GM12878 (cell line): ENCODE data around the gene MRRF. TPM values are rescaled to one million over a fixed set of nuclear protein-coding genes. Genes with fewer than 3 reads are reported as not detected.

Experiments used
- ATAC-seq: fragments of 200-7000 bp; cut with Tn5 transposase; 3 replicates; pipeline ENCODE4 v1.9.1; 2020; ENCODE audit warnings: mild to moderate bottlenecking, moderate library complexity
- BruUV-seq: library from RNA; stranded (reverse); fragments of 400-500 nt; replicated peaks from 2 replicates; lab custom pipeline; 2021; lab: Mats Ljungman, UMichigan
- CTCF ChIA-PET: fragments of 300-600 bp; sonication (Branson Sonifier 250); formaldehyde crosslinking; extraction: SDS; loops from one replicate; lab custom pipeline; 2021; ENCODE audit warnings: inconsistent platforms; lab: Yijun Ruan, JAX
- POLR2A ChIA-PET: fragments of 350-600 bp; formaldehyde crosslinking; extraction: SDS; loops from one replicate; lab custom pipeline; 2021; ENCODE audit warnings: inconsistent platforms; lab: Charles Lee
- RAD21 ChIA-PET: fragments of 300-600 bp; sonication (Branson Sonifier 250); formaldehyde crosslinking; loops from one replicate; lab custom pipeline; 2023; ENCODE audit warnings: antibody characterized with exemption; ENCODE audit not compliant: unreplicated experiment; lab: Charles Lee
- SMC1A ChIA-PET: fragments of 300-600 bp; sonication (Branson Sonifier 250); formaldehyde crosslinking; loops from one replicate; lab custom pipeline; 2023; ENCODE audit not compliant: unreplicated experiment, uncharacterized antibody; lab: Charles Lee
- DNase-seq: peaks from one replicate; pipeline ENCODE4 v3.0.0-alpha.2; 2011; ENCODE audit warnings: low read depth, low spot score
- FAIRE-seq: peaks from 3 replicates; lab custom pipeline; 2011; peaks lifted over from hg19 to GRCh38; lab: Jason Lieb, UNC
- H2AFZ ChIP-seq: 2 replicates; pipeline ENCODE4 v1.6.0; 2011; ENCODE audit warnings: low read depth, low read length, control low read depth; ENCODE audit not compliant: control insufficient read depth
- H3K27ac ChIP-seq: 2 replicates; pipeline ENCODE4 v1.5.1; 2011; ENCODE audit warnings: control low read depth; ENCODE audit not compliant: control insufficient read depth, insufficient read depth
- H3K27me3 ChIP-seq, 2 experiments: replicated peaks in 1 of 2; 2 replicates each; pipeline versions ENCODE4 v1.6.0 to v1.6.1; 2011; ENCODE audit warnings: low read length in 1 of 2; ENCODE audit not compliant: control insufficient read depth in 2 of 2, insufficient read depth in 2 of 2
- H3K36me3 ChIP-seq, 2 experiments: 2 replicates each; pipeline ENCODE4 v1.5.1; 2011; ENCODE audit warnings: low read length in 1 of 2; ENCODE audit not compliant: control insufficient read depth in 2 of 2, insufficient read depth in 2 of 2
- H3K4me1 ChIP-seq: 2 replicates; pipeline ENCODE4 v1.6.1; 2011; ENCODE audit warnings: mild to moderate bottlenecking, low read length, moderate library complexity, mixed read lengths; ENCODE audit not compliant: control insufficient read depth, insufficient read depth
- H3K4me2 ChIP-seq: 2 replicates; pipeline ENCODE4 v1.6.0; 2011; ENCODE audit warnings: control low read depth; ENCODE audit not compliant: control insufficient read depth, insufficient read depth
- H3K4me3 ChIP-seq: fragments of 200-600 bp; sonication (generic); 2 replicates; pipeline ENCODE4 v1.5.1; 2016
- H3K79me2 ChIP-seq: 2 replicates; pipeline ENCODE4 v1.6.0; 2011; ENCODE audit warnings: low read length; ENCODE audit not compliant: control insufficient read depth, insufficient read depth
- H3K9ac ChIP-seq: 2 replicates; pipeline ENCODE4 v1.8.0; 2011; ENCODE audit warnings: low read length, control low read depth, mixed read lengths; ENCODE audit not compliant: control insufficient read depth, insufficient read depth
- H3K9me3 ChIP-seq: replicated peaks from 3 replicates; pipeline ENCODE4 v1.5.1; 2011; ENCODE audit warnings: mild to moderate bottlenecking, low read length; ENCODE audit not compliant: control insufficient read depth, insufficient read depth
- H4K20me1 ChIP-seq: 2 replicates; pipeline ENCODE4 v1.6.0; 2011; ENCODE audit not compliant: control insufficient read depth, insufficient read depth
- CREM ChIP-seq: IDR thresholded peaks from 2 replicates; pipeline ENCODE4 v1.6.1; 2014; ENCODE audit warnings: antibody characterized with exemption, low read depth
- EED ChIP-seq: sonication (generic); IDR thresholded peaks from 2 replicates; pipeline ENCODE4 v1.6.1; 2016; ENCODE audit warnings: antibody characterized with exemption, low read depth
- GATAD2B ChIP-seq: fragments of 450-650 bp; conservative IDR thresholded peaks from 2 replicates; pipeline ENCODE4 v1.6.1; 2017; ENCODE audit warnings: low read depth, mild to moderate bottlenecking, moderate library complexity
- YBX1 ChIP-seq: fragments of 450-650 bp; IDR thresholded peaks from 2 replicates; pipeline ENCODE4 v1.6.1; 2016; ENCODE audit warnings: antibody characterized with exemption
- WGBS: methylation state at CpG from one replicate; pipeline ENCODE4 v1.1.6; 2016; ENCODE audit warnings: low lambda C conversion rate; ENCODE audit not compliant: insufficient replicate concordance, insufficient coverage; ENCODE audit errors: missing lambda C conversion rate; 5-methylcytosine and 5-hydroxymethylcytosine counted together
- in situ Hi-C: fragments of 300-500 bp; cut with MboI; formaldehyde crosslinking; loops from 9 replicates; pipeline ENCODE4 v1.14.3; 2018; ENCODE audit warnings: mixed read lengths
- intact Hi-C: fragments of 100-400 bp; cut with micrococcal nuclease; formaldehyde crosslinking; loops from one replicate; pipeline ENCODE4 v1.14.2; 2022; ENCODE audit not compliant: unreplicated experiment
- polyA plus RNA-seq, 11 experiments: library from polyadenylated mRNA; depleted of rRNA in 4 of 11; unstranded in 6 of 11; stranded (reverse) in 5 of 11; fragments of >200 nt; fragmentation: Nextera tagmentation in 4 of 11; fragmentation: Illumina TruSeq in 1 of 11; extraction: Ambion mirVana in 4 of 11; extraction: Trizol in 1 of 11; gene quantifications; 1 replicate in 1 of 11; 2 replicates in 10 of 11; pipeline versions ENCODE4 v1.2.1 to v1.2.3, GENCODE V29; 2011 to 2016; ENCODE audit warnings: inconsistent platforms in 2 of 11, missing spikeins in 2 of 11, low read depth in 1 of 11
- total RNA-seq, 4 experiments: library from RNA; depleted of rRNA in 3 of 4; stranded (reverse); fragments of >200 nt in 3 of 4; fragmentation: Illumina TruSeq in 1 of 4; extraction: Trizol in 1 of 4; gene quantifications; 2 replicates each; pipeline versions ENCODE4 v1.2.1 to v1.2.3, GENCODE V29; 2013 to 2021
- TF ChIP-seq, protein P1 (sequence below): fragments of 450-650 bp; IDR thresholded peaks from 2 replicates; pipeline ENCODE4 v1.6.1; 2017; ENCODE audit warnings: antibody characterized with exemption, mild to moderate bottlenecking, moderate library complexity

MRRF gene
- total and polyA plus RNA-seq, 10 of the 15 experiments (the other 5 are each of a cell fraction or from before 2014, with no cell fraction given) = 64.8 to 112 (median 76.4) TPM

DNA sequence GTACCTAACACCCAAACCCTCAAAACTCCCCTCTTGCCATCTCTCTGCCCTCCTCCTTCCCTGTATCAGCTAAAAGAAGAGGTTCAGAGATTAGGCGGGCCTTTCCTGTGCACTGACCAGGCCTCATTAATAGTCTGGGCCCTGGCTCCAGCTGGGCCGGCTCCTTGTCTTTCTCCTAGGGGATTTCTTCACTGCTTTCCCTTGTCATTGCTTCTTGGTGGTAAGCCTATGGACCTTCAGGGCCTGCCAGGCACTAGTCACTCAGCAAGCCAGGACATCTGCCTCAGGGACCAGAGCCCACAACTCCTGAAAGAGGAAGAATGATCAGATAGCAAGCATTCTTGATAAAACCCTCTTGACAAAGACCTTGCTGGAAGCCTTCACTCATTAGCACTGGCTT, 50.9 kb downstream of the MRRF start:
- intact Hi-C loops = no loop called here

More for the DNA sequence above, 50.9 kb downstream of the MRRF start:
- ChIA-PET POLR2A (no interaction called here), SMC1A (interaction anchor here (0.8 to 1.6 kb wide), 2 partner anchors 10 to 12 kb away, joined by 3 read pairs; no protein-coding TSS in a partner anchor), RAD21 (no interaction called here), CTCF (interaction anchor here (1.2 kb wide), 1 partner anchor 15 kb away, joined by 4 read pairs; no protein-coding TSS in a partner anchor)
- Histone ChIP-seq H4K20me1 (no peaks in the 10 kb centered on the region), H3K4me1 (0 out of 2 replicates have a peak, but pooled peaks cover 3% of the 10 kb centered on the region), H3K9ac (no peak overlapping the region), H3K4me2 (no peak overlapping the region), H3K9me3 (no peaks in the 10 kb centered on the region), H3K36me3 (peaks cover 5 to 20% of the 10 kb centered on the region in 2 experiments), H3K4me3 (no peak overlapping the region), H3K27ac (no peak overlapping the region), H3K27me3 (no peaks in the 10 kb centered on the region), H2AFZ (no peak overlapping the region), H3K79me2 (no peaks in the 10 kb centered on the region)
- ATAC-seq (no peak), DNase-seq (no peak), FAIRE-seq (no peak)
- TF ChIP-seq, protein P1, sequence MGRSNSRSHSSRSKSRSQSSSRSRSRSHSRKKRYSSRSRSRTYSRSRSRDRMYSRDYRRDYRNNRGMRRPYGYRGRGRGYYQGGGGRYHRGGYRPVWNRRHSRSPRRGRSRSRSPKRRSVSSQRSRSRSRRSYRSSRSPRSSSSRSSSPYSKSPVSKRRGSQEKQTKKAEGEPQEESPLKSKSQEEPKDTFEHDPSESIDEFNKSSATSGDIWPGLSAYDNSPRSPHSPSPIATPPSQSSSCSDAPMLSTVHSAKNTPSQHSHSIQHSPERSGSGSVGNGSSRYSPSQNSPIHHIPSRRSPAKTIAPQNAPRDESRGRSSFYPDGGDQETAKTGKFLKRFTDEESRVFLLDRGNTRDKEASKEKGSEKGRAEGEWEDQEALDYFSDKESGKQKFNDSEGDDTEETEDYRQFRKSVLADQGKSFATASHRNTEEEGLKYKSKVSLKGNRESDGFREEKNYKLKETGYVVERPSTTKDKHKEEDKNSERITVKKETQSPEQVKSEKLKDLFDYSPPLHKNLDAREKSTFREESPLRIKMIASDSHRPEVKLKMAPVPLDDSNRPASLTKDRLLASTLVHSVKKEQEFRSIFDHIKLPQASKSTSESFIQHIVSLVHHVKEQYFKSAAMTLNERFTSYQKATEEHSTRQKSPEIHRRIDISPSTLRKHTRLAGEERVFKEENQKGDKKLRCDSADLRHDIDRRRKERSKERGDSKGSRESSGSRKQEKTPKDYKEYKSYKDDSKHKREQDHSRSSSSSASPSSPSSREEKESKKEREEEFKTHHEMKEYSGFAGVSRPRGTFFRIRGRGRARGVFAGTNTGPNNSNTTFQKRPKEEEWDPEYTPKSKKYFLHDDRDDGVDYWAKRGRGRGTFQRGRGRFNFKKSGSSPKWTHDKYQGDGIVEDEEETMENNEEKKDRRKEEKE = no peak
- no peak for TF ChIP-seq GATAD2B
- TF ChIP-seq CREM = no peak
- no peak for TF ChIP-seq EED
- TF ChIP-seq YBX1 = no peak
- no TSS peak for BruUV-seq
- 75% methylated on average over 2 of the region's 2 CpGs for WGBS
- in situ Hi-C loops = no loop called here
